CD4-positive, alpha-beta T cell (primary cell): ENCODE data around the gene NME5. TPM values are rescaled to one million over a fixed set of nuclear protein-coding genes. Genes with fewer than 3 reads are reported as not detected.

Experiments
- ATAC-seq: fragments of 200-7000 bp; cut with Tn5 transposase; one replicate; pipeline ENCODE4 v1.10.0; 2022; ENCODE audit warnings: mild to moderate bottlenecking; ENCODE audit not compliant: poor library complexity
- CTCF ChIA-PET: fragments of 350-600 bp; sonication (Branson Sonifier 250); formaldehyde crosslinking; loops from one replicate; lab custom pipeline; 2021; ENCODE audit warnings: antibody characterized with exemption, inconsistent platforms; lab: Charles Lee
- POLR2A ChIA-PET: fragments of 350-600 bp; sonication (Branson Sonifier 250); formaldehyde crosslinking; loops from one replicate; lab custom pipeline; 2021; ENCODE audit warnings: antibody characterized with exemption, inconsistent platforms; lab: Charles Lee
- DNase-seq, 14 experiments: peaks; one replicate each; pipeline ENCODE4 v3.0.0-alpha.2; 2013 to 2020; ENCODE audit warnings: mixed read lengths in 2 of 14
- H3K27ac ChIP-seq, 2 donors: one replicate each; pipeline versions ENCODE4 v1.5.1 to v1.7.0; 2013; ENCODE audit warnings: low read length in 2 of 2, low read depth in 1 of 2, mild to moderate bottlenecking in 1 of 2
- H3K27me3 ChIP-seq, 2 experiments: 1 replicate in 1 of 2; 2 replicates in 1 of 2; pipeline versions ENCODE4 v1.6.1 to v1.7.0; 2013; ENCODE audit warnings: low read length in 2 of 2, control low read depth in 1 of 2, mild to moderate bottlenecking in 1 of 2, moderate library complexity in 1 of 2; ENCODE audit not compliant: insufficient read depth in 2 of 2, control insufficient read depth in 1 of 2
- H3K36me3 ChIP-seq: one replicate; pipeline ENCODE4 v1.6.1; 2013; ENCODE audit warnings: low read length, control low read depth; ENCODE audit not compliant: insufficient read depth
- H3K4me1 ChIP-seq: one replicate; pipeline ENCODE4 v1.6.1; 2013; ENCODE audit warnings: low read length, control low read depth; ENCODE audit not compliant: insufficient read depth
- H3K4me3 ChIP-seq: one replicate; pipeline ENCODE4 v1.5.1; 2013; ENCODE audit warnings: mild to moderate bottlenecking, low read length, moderate library complexity
- H3K9me3 ChIP-seq, 2 experiments: 1 replicate in 1 of 2; 2 replicates in 1 of 2; pipeline versions ENCODE4 v1.6.1 to v1.7.0; 2013; ENCODE audit warnings: low read length in 2 of 2, mild to moderate bottlenecking in 2 of 2, control low read depth in 1 of 2, moderate library complexity in 1 of 2; ENCODE audit not compliant: control insufficient read depth in 1 of 2, insufficient read depth in 1 of 2
- H3K27ac Mint-ChIP-seq: one replicate; pipeline ENCODE4 v1.8.0; 2020; ENCODE audit warnings: mixed read lengths
- H3K27me3 Mint-ChIP-seq: one replicate; pipeline ENCODE4 v1.8.0; 2021; ENCODE audit warnings: mixed read lengths
- H3K36me3 Mint-ChIP-seq: one replicate; pipeline ENCODE4 v1.8.0; 2021; ENCODE audit warnings: low read depth, mixed read lengths
- H3K4me1 Mint-ChIP-seq: one replicate; pipeline ENCODE4 v1.8.0; 2021; ENCODE audit warnings: low read depth, mixed read lengths
- H3K4me3 Mint-ChIP-seq: one replicate; pipeline ENCODE4 v1.8.0; 2020; ENCODE audit warnings: mild to moderate bottlenecking, mixed read lengths
- H3K9me3 Mint-ChIP-seq: one replicate; pipeline ENCODE4 v1.8.0; 2020; ENCODE audit warnings: mixed read lengths
- CTCF ChIP-seq: fragments of 200-600 bp; IDR thresholded peaks from one replicate; pipeline ENCODE4 v1.8.0; 2022; ENCODE audit warnings: antibody characterized with exemption, mild to moderate bottlenecking
- intact Hi-C, 2 experiments: fragments of 100-400 bp; cut with DNase I in 1 of 2; cut with micrococcal nuclease in 1 of 2; formaldehyde crosslinking; loops; one replicate each; pipeline versions ENCODE4 v1.15.1 to v1.9.0; 2023 to 2025; cut with DNase I, micrococcal nuclease
- total RNA-seq, 174 experiments: library from RNA in 2 of 174; stranded (reverse) in 2 of 174; gene quantifications; one replicate each; pipeline ENCODE4 v1.2.3 and lab custom pipeline; 2021 to 2026

Gene NME5
- total RNA-seq, 2 experiments from 2014 or later: not detected

- ChIA-PET CTCF (no interaction called here), POLR2A (no interaction called here)
- no peak overlapping the region for H3K27ac ChIP-seq
- H3K27me3 ChIP-seq: no peaks in the 10 kb centered on the region
- Mint-ChIP-seq H3K9me3 (no peaks in the 10 kb centered on the region), H3K4me3 (no peak overlapping the region), H3K4me1 (no peaks in the 10 kb centered on the region), H3K27me3 (no peaks in the 10 kb centered on the region), H3K27ac (no peak overlapping the region), H3K36me3 (no peaks in the 10 kb centered on the region)
- no peaks in the 10 kb centered on the region for H3K9me3 ChIP-seq
- intact Hi-C loops: no loop called here
- DNase-seq (no peak), ATAC-seq (no peak)
- no peaks in the 10 kb centered on the region for H3K36me3 ChIP-seq
- H3K4me3 ChIP-seq: no peak overlapping the region
- H3K4me1 ChIP-seq: no peaks in the 10 kb centered on the region
- TF ChIP-seq CTCF: no peak
These were observed 33.5 kb downstream of the NME5 start for GRCh38 chr5:138105709-138106108.

- ChIA-PET POLR2A (no interaction called here), CTCF (interaction anchor here (0.7 kb wide), 1 partner anchor 29 kb away, joined by 3 read pairs; no protein-coding TSS in a partner anchor)
- no peaks in the 10 kb centered on the region for H3K9me3 ChIP-seq
- H3K4me3 ChIP-seq: no peak overlapping the region
- Mint-ChIP-seq H3K4me3 (no peak overlapping the region), H3K27ac (no peak overlapping the region), H3K9me3 (no peaks in the 10 kb centered on the region), H3K27me3 (peaks cover 8% of the 10 kb centered on the region), H3K4me1 (no peaks in the 10 kb centered on the region), H3K36me3 (no peaks in the 10 kb centered on the region)
- H3K27ac ChIP-seq: no peak overlapping the region
- no peak for ATAC-seq
- no peaks in the 10 kb centered on the region for H3K27me3 ChIP-seq
- H3K4me1 ChIP-seq: no peaks in the 10 kb centered on the region
- H3K36me3 ChIP-seq: no peaks in the 10 kb centered on the region
- intact Hi-C loops: no loop called here
- no peak for DNase-seq
- TF ChIP-seq CTCF: no peak
These were observed 36.0 kb downstream of the NME5 start for GRCh38 chr5:138103319-138103637.

- H3K9me3 Mint-ChIP-seq: no peaks in the 10 kb centered on the region
- Histone ChIP-seq H3K9me3 (no peaks in the 10 kb centered on the region), H3K27me3 (no peaks in the 10 kb centered on the region), H3K4me1 (no peaks in the 10 kb centered on the region), H3K36me3 (no peaks in the 10 kb centered on the region), H3K4me3 (no peak overlapping the region), H3K27ac (no peak overlapping the region)
- POLR2A ChIA-PET: no interaction called here
- no peak overlapping the region for H3K4me3 Mint-ChIP-seq
- no peaks in the 10 kb centered on the region for H3K36me3 Mint-ChIP-seq
- H3K27me3 Mint-ChIP-seq: peaks cover 8% of the 10 kb centered on the region
- DNase-seq: no peak
- CTCF ChIA-PET: no interaction called here
- intact Hi-C loops: no loop called here
- TF ChIP-seq CTCF: no peak
- ATAC-seq: no peak
- no peak overlapping the region for H3K27ac Mint-ChIP-seq
- H3K4me1 Mint-ChIP-seq: no peaks in the 10 kb centered on the region
These were observed 36.5 kb downstream of the NME5 start for GRCh38 chr5:138102454-138103318.
